Stimulated activated effector memory CD8-positive, alpha-beta T cell treated with anti-CD3 and anti-CD28 coated beads, Interleukin-12 subunit alpha, Interleukin-12 subunit beta, amount 100 ng/mL, for 72 hours (primary cell): Measurements from ENCODE around the gene NOX1.
"Not testable (repeated sequence)": the region's sequence is repeated elsewhere in the genome, so short reads cannot be mapped to it uniquely, and the experiment has no call there.

Source experiments
- ATAC-seq: fragments of 150-1000 bp; cut with Tn5 transposase; 2 replicates; pipeline ENCODE4 v1.10.0; 2021
- DNase-seq, 2 donors: peaks; one replicate each; pipeline ENCODE4 v3.0.0; 2021 to 2022; ENCODE audit warnings: low spot score in 2 of 2
- H3K27ac Mint-ChIP-seq: one replicate; pipeline ENCODE4 v1.8.0; 2022; ENCODE audit warnings: mild to moderate bottlenecking, mixed read lengths
- H3K36me3 Mint-ChIP-seq: one replicate; pipeline ENCODE4 v1.8.0; 2022; ENCODE audit warnings: mild to moderate bottlenecking, mixed read lengths
- H3K4me1 Mint-ChIP-seq: one replicate; pipeline ENCODE4 v1.8.0; 2022; ENCODE audit warnings: mixed read lengths
- H3K4me3 Mint-ChIP-seq: one replicate; pipeline ENCODE4 v1.8.0; 2022; ENCODE audit warnings: mild to moderate bottlenecking, mixed read lengths
- H3K9me3 Mint-ChIP-seq: one replicate; pipeline ENCODE4 v1.8.0; 2022; ENCODE audit warnings: mixed read lengths

The NOX1 gene

GRCh38 chrX:100796371-100796770 lies 77.8 kb downstream of the NOX1 start:
- not testable (repeated sequence) for H3K4me3 Mint-ChIP-seq, ATAC-seq, H3K36me3 Mint-ChIP-seq, H3K27ac Mint-ChIP-seq, DNase-seq, H3K9me3 Mint-ChIP-seq, H3K4me1 Mint-ChIP-seq
